GM12874 (cell line): ENCODE results near the gene SHFL.

Source experiments
- TF ChIP-seq, protein P1 (sequence below): IDR thresholded peaks from 2 replicates; pipeline ENCODE4 v1.5.1; 2011; ENCODE audit warnings: low read depth, mild to moderate bottlenecking, control low read depth, low read length, moderate library complexity; ENCODE audit not compliant: insufficient read depth

SHFL gene

DNA sequence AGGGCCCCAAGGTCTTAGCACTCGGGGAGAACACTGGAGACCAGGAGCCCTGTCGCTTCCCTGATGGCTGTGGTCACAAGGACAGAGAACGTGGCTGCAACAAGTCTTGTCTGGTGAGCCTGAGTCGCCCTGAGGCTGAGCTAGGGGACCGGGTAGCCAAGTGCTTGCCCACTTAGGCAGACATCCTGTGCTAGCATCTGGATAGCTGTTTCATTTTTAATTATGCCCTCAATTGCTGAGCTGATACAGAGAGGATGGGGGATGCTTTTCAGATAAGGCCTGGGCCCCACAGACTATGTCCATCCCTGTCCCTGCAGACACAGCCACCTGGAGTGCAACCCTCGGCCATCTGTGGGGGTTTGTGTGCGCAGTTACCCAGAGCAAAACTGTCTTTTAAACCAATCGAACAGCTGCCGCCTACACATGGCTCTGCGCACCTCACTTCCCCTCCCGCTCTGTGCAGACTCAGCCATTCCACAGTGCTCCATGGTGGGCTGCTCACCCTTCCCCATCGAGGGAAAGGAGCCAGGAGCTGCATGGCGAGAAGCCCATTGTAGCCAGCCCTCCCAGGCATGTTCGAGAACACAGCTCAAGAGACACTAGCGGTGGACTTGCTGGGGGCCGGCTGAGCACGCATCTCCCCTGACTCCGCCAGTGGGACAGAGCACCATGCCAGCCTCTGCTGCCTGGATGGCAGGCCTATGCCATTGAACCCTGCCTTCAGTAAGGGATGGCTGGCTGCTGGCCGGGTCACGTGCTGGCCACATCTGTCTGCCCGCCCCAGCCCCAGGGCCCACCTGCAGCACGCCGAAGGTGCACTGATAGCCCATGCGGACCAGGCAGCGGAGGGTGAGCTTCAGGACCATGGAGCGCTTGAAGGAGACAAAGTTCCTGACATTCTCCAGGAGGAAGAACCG lies 53.0 kb downstream of the SHFL start:
- TF ChIP-seq, protein P1, sequence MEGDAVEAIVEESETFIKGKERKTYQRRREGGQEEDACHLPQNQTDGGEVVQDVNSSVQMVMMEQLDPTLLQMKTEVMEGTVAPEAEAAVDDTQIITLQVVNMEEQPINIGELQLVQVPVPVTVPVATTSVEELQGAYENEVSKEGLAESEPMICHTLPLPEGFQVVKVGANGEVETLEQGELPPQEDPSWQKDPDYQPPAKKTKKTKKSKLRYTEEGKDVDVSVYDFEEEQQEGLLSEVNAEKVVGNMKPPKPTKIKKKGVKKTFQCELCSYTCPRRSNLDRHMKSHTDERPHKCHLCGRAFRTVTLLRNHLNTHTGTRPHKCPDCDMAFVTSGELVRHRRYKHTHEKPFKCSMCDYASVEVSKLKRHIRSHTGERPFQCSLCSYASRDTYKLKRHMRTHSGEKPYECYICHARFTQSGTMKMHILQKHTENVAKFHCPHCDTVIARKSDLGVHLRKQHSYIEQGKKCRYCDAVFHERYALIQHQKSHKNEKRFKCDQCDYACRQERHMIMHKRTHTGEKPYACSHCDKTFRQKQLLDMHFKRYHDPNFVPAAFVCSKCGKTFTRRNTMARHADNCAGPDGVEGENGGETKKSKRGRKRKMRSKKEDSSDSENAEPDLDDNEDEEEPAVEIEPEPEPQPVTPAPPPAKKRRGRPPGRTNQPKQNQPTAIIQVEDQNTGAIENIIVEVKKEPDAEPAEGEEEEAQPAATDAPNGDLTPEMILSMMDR, result no peak

DNA sequence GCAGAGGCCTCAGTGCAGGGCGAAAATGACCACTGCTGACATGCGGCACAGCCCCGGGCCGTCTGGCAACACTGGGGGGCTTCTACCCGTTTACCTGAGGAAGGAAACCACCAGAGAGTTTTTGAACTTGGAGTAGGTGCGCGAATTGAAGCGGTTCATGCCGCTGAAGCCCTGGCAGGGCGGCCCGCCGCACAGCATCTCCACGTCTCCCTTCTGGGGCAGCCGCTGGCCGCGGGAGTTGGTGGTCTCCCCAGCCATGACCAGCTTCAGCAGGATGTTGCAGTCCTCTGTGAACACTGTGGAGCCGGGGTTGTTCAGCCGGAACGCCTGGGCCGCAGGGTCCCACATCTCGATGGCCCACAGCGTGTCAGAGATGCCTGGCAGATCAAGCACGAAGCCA lies 53.8 kb downstream of the SHFL start:
- TF ChIP-seq, protein P1, result no peak

DNA sequence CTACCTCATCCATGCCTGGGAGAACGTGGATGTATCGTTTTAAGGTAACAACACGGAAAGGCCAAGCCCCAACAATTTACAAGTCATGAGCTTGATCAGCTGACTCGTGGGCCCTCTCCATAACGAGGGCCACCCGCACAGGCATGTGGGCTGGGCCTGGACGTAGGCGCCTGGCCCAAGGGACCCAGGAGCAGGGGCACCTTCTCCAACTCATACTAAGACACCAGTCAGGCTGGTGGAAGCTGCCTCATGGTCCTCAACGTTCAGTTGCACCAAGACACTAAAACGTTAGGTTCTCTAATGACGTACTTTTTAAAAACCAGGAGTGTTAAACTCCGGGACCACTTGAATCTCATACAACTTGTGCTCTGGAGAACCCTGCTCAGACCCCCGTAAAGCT lies 55.4 kb downstream of the SHFL start:
- TF ChIP-seq, protein P1, result no peak

DNA sequence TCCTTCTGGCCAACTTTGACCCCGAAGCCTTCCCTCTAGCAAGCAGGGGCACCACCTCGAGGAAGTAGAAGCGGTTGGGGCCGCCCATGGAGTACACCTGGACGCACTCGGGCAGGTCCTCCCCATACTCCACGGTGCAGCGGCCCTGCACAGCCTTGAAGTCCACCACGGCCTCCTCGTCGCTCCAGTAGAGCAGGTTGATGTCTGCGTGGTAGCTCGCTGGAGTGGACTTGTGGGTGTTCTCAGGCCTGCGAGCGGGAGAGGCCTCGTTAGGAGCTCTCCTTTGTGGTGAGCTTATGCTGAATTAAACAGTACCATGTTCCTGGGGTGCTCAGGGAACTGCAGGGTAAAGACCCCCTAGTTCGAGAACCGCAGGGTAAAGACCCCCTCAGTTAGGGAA lies 55.9 kb downstream of the SHFL start:
- TF ChIP-seq, protein P1, result no peak
